SK-N-SH treated with all-trans-retinoic acid at 6 μM for 48 hours (cell line): ENCODE measurements around the gene PTPRN.

ENCODE experiments used
- ATAC-seq: fragments of 200-7000 bp; cut with Tn5 transposase; 3 replicates; pipeline ENCODE4 v1.9.1; 2020; ENCODE audit warnings: mild to moderate bottlenecking, moderate library complexity
- ARNTL ChIP-seq: fragments of 450-650 bp; formaldehyde crosslinking; IDR thresholded peaks from 2 replicates; pipeline ENCODE4 v1.5.0; 2020; ENCODE audit warnings: low read depth, mild to moderate bottlenecking, moderate library complexity, borderline replicate concordance
- CSRNP3 ChIP-seq: fragments of 250-450 bp; sonication (Bioruptor Pico); IDR thresholded peaks from 2 replicates; pipeline ENCODE4 v1.5.1; 2021; ENCODE audit warnings: mild to moderate bottlenecking, moderate library complexity
- ESRRG ChIP-seq: fragments of 250-450 bp; sonication (Bioruptor Pico); IDR thresholded peaks from 2 replicates; pipeline ENCODE4 v1.6.1; 2021; ENCODE audit warnings: mild to moderate bottlenecking
- GLIS3 ChIP-seq: fragments of 250-450 bp; sonication (Bioruptor Pico); IDR thresholded peaks from 2 replicates; pipeline ENCODE4 v1.5.0; 2020; ENCODE audit warnings: mild to moderate bottlenecking, moderate library complexity
- ISL1 ChIP-seq: fragments of 250-450 bp; sonication (Bioruptor Pico); IDR thresholded peaks from 2 replicates; pipeline ENCODE4 v2.1.2; 2022; ENCODE audit warnings: mild to moderate bottlenecking, moderate library complexity
- PATZ1 ChIP-seq: fragments of 250-450 bp; sonication (Bioruptor Pico); IDR thresholded peaks from 2 replicates; pipeline ENCODE4 v1.8.0; 2020; ENCODE audit warnings: mild to moderate bottlenecking, moderate library complexity, borderline replicate concordance
- POU6F1 ChIP-seq: fragments of 250-450 bp; sonication (Bioruptor Pico); IDR thresholded peaks from 2 replicates; pipeline ENCODE4 v1.8.0; 2021; ENCODE audit warnings: low read depth, mild to moderate bottlenecking, moderate library complexity, borderline replicate concordance
- PPARA ChIP-seq: fragments of 250-450 bp; sonication (Bioruptor Pico); IDR thresholded peaks from 2 replicates; pipeline ENCODE4 v1.5.0; 2020; ENCODE audit warnings: mild to moderate bottlenecking, borderline replicate concordance
- RARB ChIP-seq: fragments of 250-450 bp; sonication (Bioruptor Pico); IDR thresholded peaks from 2 replicates; pipeline ENCODE4 v1.8.0; 2021; ENCODE audit warnings: mild to moderate bottlenecking, moderate library complexity
- SNAI2 ChIP-seq: fragments of 250-450 bp; sonication (Bioruptor Pico); IDR thresholded peaks from 2 replicates; pipeline ENCODE4 v1.5.0; 2020; ENCODE audit warnings: mild to moderate bottlenecking, moderate library complexity
- TCF4 ChIP-seq: fragments of 250-450 bp; sonication (Bioruptor Pico); IDR thresholded peaks from 2 replicates; pipeline ENCODE4 v1.8.0; 2021; ENCODE audit warnings: mild to moderate bottlenecking, moderate library complexity, borderline replicate concordance
- TOX ChIP-seq: fragments of 250-450 bp; sonication (Bioruptor Pico); IDR thresholded peaks from 2 replicates; pipeline ENCODE4 v1.8.0; 2021; ENCODE audit warnings: mild to moderate bottlenecking, moderate library complexity, borderline replicate concordance
- TSHZ2 ChIP-seq: fragments of 250-450 bp; sonication (Bioruptor Pico); IDR thresholded peaks from 2 replicates; pipeline ENCODE4 v1.5.0; 2020; ENCODE audit warnings: mild to moderate bottlenecking, moderate library complexity
- ZC3H10 ChIP-seq: fragments of 250-450 bp; sonication (Bioruptor Pico); IDR thresholded peaks from 2 replicates; pipeline ENCODE4 v1.5.1; 2021; ENCODE audit warnings: mild to moderate bottlenecking, moderate library complexity
- ZFP3 ChIP-seq: fragments of 250-450 bp; sonication (Bioruptor Pico); IDR thresholded peaks from 2 replicates; pipeline ENCODE4 v1.5.0; 2020; ENCODE audit warnings: mild to moderate bottlenecking, moderate library complexity
- ZFP30 ChIP-seq: fragments of 450-650 bp; formaldehyde crosslinking; IDR thresholded peaks from 2 replicates; pipeline ENCODE4 v1.5.0; 2022; ENCODE audit warnings: mild to moderate bottlenecking, moderate library complexity
- ZNF565 ChIP-seq: fragments of 450-650 bp; formaldehyde crosslinking; conservative IDR thresholded peaks from 2 replicates; pipeline ENCODE4 v1.5.0; 2020; ENCODE audit warnings: low read depth, mild to moderate bottlenecking, moderate library complexity
- ZNF70 ChIP-seq: fragments of 450-650 bp; formaldehyde crosslinking; IDR thresholded peaks from 2 replicates; pipeline ENCODE4 v1.5.0; 2020; ENCODE audit warnings: mild to moderate bottlenecking, moderate library complexity
- ZNF8 ChIP-seq: fragments of 450-650 bp; formaldehyde crosslinking; IDR thresholded peaks from 2 replicates; pipeline ENCODE4 v1.5.0; 2020; ENCODE audit warnings: mild to moderate bottlenecking, moderate library complexity

Gene PTPRN

GRCh38 chr2:219344751-219345430 lies 35.7 kb upstream of the PTPRN start:
- TF ChIP-seq ZC3H10 (CRISPR knock-in tag) (no peak), ZFP3 (CRISPR knock-in tag) (no peak), ZNF70 (CRISPR knock-in tag) (no peak), PATZ1 (CRISPR knock-in tag) (no peak), POU6F1 (CRISPR knock-in tag) (no peak), ZNF8 (CRISPR knock-in tag) (no peak), TOX (CRISPR knock-in tag) (no peak), PPARA (CRISPR knock-in tag) (no peak), TCF4 (CRISPR knock-in tag) (no peak), ISL1 (no peak)
- no peak for ATAC-seq

- no peak for ATAC-seq
- TF ChIP-seq ZNF70 (CRISPR knock-in tag) (no peak), RARB (CRISPR knock-in tag) (no peak), CSRNP3 (no peak), PATZ1 (CRISPR knock-in tag) (no peak), ZNF8 (CRISPR knock-in tag) (no peak), ZC3H10 (CRISPR knock-in tag) (no peak)
Measured at GRCh38 chr2:219335373-219335786, 26.2 kb upstream of the PTPRN start.

GRCh38 chr2:219334076-219334475 lies 24.9 kb upstream of the PTPRN start:
- TF ChIP-seq PPARA (CRISPR knock-in tag) (no peak), GLIS3 (no peak), TCF4 (CRISPR knock-in tag) (no peak), PATZ1 (CRISPR knock-in tag) (no peak), TSHZ2 (CRISPR knock-in tag) (no peak), CSRNP3 (no peak), ISL1 (no peak), ZNF8 (CRISPR knock-in tag) (no peak), ZC3H10 (CRISPR knock-in tag) (no peak), RARB (CRISPR knock-in tag) (no peak), ZFP30 (no peak), SNAI2 (CRISPR knock-in tag) (no peak), ARNTL (CRISPR knock-in tag) (no peak), ESRRG (CRISPR knock-in tag) (no peak), POU6F1 (CRISPR knock-in tag) (no peak), ZNF565 (no peak), ZNF70 (CRISPR knock-in tag) (no peak)
- no peak for ATAC-seq
